ELR (cell line): ENCODE data around the gene CADM2.
"Not testable (repeated sequence)": the region's sequence is repeated elsewhere in the genome, so short reads cannot be mapped to it uniquely, and the experiment has no call there.

ENCODE experiments used
- DNase-seq: peaks from one replicate; pipeline ENCODE4 v3.0.0-alpha.2; 2015; ENCODE audit warnings: low read depth

Gene CADM2

DNA sequence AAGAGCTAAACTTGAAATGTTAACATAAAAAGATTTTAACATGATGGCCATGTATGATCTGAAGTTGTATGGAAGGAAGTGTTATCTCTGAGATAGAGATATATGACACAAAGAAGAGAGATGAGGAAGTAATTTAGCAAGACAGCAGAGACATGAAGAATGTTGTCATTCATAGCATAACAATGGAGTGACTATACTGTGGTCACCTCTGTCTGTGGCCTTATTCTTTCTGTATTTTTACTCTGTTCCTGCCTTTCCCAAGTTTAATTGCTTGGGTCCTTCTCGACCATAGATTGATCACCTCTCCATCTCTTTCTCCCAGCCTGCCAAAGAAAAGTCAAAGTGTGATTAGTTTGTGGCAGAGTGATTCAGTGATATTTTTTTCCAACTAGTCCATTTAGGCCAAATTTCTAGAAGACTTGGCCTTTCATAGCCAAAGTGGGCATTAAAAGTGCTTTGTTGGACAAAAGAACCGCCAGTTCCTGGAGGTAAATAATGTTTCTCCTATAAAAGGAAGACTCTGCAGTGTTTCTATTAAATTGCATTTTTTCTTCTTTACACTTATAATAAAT is 711.9 kb downstream of the CADM2 start:
- DNase-seq, result no peak

GRCh38 chr3:85672761-85673160 is 714.0 kb downstream of the CADM2 start:
- no peak for DNase-seq

DNA sequence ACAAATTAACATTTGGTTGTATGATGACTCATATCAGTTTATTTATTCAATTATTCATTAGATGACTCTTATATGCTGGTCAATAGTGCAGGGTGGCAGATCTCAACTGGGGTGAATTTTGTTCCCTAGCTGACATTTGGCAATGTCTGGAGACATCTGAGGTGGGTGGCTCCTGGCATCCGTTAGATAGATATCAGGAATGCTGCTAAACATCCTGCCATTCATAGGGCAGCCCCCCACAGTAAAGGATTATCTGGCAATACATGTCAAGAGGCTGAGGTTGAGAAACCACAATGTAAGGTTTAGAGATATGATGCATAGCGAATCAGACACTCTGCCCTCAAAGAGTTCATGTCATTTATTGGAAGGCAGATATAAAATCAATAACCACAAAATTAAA is 719.9 kb downstream of the CADM2 start:
- DNase-seq, result no peak

- no peak for DNase-seq
Measured at GRCh38 chr3:85681906-85682305, 723.1 kb downstream of the CADM2 start.

GRCh38 chr3:85691196-85691595 is 732.4 kb downstream of the CADM2 start:
- DNase-seq, result no peak

- no peak for DNase-seq
Measured at GRCh38 chr3:85697156-85697555, 738.4 kb downstream of the CADM2 start.

- DNase-seq, result no peak
Measured at GRCh38 chr3:85706130-85706529, 747.3 kb downstream of the CADM2 start.

GRCh38 chr3:85708325-85708724 is 749.5 kb downstream of the CADM2 start:
- DNase-seq, result not testable (repeated sequence)

- no peak for DNase-seq
Measured at GRCh38 chr3:85709346-85709892, 750.6 kb downstream of the CADM2 start.

- no peak for DNase-seq
Measured at GRCh38 chr3:85710490-85710889, 751.7 kb downstream of the CADM2 start.

- DNase-seq, result no peak
Measured at GRCh38 chr3:85721409-85722145, 762.8 kb downstream of the CADM2 start.

DNA sequence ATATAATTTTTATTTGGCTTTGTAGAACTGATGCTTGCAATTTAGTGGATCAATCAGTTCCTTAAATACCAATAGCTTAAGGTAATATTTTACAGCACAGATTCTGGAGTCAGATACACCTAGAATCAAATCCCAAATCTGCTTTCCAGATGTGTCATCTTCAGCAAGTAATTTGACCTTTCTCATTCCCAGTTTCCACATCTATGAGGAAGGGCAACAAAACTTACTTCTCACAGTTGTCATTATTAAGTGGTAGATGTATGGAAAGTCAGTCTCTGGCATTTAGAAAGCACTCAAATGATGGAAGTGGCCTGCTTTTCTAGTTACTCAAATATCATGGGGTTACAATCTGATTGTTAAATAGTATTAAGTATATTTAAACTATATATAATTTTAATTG is 767.0 kb downstream of the CADM2 start:
- no peak for DNase-seq

GRCh38 chr3:85726241-85726640 is 767.5 kb downstream of the CADM2 start:
- no peak for DNase-seq

DNA sequence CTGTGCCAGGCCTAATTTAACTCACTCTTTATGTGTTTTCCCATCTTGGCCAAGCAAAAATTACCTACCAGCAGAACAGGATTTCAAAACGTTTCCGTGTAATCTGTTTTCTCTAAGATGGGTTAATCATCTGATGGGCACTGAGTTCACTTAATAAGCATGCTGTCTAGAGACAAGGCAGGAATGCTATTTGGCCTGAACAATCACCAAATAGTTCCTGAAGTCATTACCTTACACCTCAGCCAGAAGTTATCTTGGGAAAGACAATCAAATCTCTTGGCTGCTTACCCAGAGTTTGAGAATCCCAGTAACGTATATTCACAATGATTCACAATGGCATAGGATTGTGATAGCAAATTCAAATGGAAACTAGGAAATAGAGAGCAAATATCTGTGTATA is 779.1 kb downstream of the CADM2 start:
- no peak for DNase-seq

GRCh38 chr3:85740561-85740960 is 781.8 kb downstream of the CADM2 start:
- no peak for DNase-seq

DNA sequence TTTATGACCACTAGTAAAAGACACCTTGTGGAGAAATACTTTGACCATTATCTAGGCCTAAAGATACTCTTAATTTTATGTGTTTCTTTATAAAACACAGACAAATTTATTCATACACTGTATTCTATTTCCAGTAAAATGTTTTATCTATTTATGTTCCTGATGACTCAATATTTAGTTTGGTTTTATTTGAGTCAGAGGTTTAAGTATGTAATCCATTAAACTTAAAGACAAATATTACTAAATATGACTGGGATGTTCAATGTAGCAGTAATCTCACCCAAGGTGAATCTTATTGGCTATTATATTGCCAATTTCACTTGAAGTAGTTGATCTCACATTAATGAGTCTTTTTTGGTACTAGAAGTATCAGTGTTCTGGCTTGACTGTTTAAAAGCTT is 799.7 kb downstream of the CADM2 start:
- DNase-seq, result no peak

DNA sequence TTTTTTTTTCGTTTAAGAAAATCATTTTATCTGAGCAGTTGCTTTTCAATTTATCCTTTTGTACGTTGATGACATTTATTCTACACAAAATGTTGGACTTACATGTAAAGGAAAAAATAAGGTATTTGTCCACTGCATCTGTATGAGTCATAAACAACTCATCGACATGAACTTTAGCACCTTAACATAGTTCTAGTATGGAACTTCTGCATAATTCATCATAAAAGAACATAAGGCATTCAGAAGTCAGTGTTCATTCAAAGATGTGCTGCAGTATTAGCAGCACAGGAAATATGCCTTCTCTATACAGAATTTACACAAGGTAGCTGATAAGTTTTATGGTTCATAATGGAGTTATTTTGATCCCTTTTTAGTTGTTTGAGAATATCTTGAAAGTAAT is 801.6 kb downstream of the CADM2 start:
- no peak for DNase-seq

GRCh38 chr3:85780806-85781205 is 822.0 kb downstream of the CADM2 start:
- no peak for DNase-seq

DNA sequence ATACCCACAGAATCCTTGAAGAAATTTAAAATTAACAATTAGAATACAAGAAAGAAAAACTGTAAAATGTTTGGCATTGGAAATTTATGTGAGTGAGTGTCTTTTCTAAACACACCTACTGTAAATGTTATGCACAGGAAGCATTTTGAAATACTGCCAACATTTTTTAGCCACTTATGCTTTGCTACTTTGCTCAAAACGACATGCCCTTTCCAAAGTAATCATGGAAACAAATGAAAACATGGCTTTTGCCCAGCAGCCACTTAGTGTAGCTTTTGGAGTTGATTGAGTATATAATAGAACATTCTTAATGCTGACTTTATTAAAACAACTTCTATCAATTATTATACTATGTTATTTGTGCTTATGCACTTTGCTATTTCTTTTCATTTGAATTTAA is 823.0 kb downstream of the CADM2 start:
- no peak for DNase-seq

DNA sequence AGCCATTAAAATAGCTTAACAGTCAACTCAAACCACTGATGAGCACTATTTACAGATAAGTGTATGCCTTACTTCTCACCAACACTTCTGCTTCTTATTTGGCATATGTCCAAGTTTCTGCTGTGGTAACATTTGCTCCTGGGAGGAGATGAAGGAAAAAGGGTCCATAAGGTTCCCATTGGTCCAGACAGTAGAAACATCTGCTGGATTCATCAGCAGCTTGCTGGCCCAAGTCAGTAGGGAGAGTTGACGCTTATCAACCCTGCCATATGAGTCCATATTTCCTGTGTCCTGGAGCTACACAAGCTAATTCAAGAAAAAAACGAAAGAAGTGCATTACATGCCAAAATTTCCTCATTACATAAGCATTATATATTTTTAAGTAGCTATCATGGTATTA is 824.5 kb downstream of the CADM2 start:
- DNase-seq, result no peak

GRCh38 chr3:85785766-85786165 is 827.0 kb downstream of the CADM2 start:
- DNase-seq, result no peak

DNA sequence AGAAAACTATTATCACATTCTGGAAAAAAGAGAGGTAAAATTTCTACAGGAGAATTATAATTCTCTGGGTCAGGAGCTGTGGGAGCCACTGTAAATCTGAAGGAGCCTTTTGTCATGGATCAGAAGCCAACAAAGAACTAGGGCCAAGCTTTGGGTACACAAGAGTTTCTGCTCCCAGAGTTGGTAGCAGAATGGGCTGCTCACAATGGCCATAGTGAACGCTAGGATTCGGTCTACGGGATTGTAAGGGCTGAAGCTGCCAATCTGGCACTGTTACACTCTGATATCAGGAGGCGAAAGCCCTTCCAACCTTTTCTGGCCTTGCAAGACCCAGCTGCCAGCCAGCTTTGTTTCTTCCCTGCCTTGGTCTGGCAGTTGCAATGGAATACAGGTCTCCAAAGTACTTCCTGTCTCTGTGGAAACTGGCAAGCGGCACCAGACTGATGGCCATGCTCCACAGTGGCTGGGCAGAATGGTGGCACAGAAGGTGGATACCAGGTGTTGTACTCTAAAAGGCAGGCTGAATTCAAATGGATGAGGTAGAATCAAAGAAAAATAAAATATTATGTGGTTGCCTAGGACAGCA is 831.7 kb downstream of the CADM2 start:
- no peak for DNase-seq

- DNase-seq, result no peak
Measured at GRCh38 chr3:85796140-85796539, 837.4 kb downstream of the CADM2 start.
